Germinal center (tissue), 1 donor: Measurements from ENCODE around the gene NTSR1.
A peak's percentile ranks its signal among the peaks of the same experiment; 100 is the strongest.

ENCODE experiments used
- DNase-seq: peaks from one replicate; pipeline ENCODE4 v3.0.0; 2012; ENCODE audit warnings: mixed read lengths, low spot score

Gene NTSR1

DNA sequence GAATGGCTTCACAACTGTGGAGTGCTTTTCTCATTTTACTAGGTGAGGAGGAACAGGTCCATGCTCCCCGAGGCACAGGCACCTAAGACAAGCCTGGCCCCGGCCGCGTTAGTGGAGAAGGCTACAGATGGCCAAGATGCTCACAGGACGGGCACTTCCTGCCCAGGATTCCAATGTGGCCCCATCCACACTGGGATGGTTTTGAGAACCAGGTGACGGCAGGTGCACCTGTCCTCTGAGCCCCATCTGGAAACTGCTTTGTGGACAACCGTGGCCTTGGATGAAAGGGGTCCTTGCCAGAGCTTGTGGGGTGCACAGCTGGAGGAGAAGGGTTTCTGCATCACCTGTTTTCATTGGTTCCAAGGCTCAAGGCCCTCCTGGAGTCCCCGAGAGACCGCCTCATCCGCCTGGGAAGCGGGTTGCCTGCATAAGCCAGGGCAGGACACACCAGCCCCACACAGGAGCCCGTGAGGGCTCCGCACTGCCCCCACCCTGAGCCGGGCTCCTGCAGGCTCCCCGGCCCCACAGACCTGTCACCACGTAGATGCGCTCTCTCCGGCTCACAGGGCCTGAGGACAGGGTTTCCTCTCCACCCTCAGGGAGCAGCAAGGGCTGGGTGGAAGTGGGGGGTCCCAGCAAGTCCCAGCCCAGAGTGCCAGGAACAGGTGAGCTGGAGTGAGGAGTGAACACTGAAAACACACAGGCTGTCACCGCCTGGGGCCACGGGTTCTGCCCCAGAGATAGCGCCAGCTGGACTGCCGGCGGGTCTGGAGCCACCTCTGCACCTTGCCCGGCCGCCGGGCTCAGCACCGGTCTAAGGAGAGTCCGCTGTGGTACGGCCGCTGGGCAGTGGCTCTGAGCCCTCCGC lies 18.3 kb downstream of the NTSR1 start:
- no peak for DNase-seq

DNA sequence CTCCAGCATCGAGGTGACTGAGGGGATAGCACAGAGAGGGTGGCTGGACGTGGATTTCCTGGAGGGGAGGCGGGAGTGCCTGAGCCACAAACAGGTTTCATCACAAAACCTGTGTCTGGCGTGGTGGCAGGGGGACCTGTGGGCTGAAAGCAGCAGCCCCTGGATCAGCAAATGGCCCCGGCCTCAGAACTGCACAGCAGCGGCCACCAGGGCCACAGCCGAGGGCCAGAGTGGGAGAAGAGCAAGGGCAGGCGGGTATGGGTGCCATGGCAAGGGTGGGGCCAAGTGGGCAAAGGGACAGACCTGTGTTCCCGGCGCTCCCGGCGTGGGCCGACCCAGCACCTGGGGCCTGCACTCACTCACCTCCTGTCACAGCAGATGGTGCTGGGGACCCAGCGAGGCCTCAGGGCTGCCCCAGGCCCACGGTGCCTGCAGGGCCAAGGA lies 19.0 kb downstream of the NTSR1 start:
- no peak for DNase-seq

DNA sequence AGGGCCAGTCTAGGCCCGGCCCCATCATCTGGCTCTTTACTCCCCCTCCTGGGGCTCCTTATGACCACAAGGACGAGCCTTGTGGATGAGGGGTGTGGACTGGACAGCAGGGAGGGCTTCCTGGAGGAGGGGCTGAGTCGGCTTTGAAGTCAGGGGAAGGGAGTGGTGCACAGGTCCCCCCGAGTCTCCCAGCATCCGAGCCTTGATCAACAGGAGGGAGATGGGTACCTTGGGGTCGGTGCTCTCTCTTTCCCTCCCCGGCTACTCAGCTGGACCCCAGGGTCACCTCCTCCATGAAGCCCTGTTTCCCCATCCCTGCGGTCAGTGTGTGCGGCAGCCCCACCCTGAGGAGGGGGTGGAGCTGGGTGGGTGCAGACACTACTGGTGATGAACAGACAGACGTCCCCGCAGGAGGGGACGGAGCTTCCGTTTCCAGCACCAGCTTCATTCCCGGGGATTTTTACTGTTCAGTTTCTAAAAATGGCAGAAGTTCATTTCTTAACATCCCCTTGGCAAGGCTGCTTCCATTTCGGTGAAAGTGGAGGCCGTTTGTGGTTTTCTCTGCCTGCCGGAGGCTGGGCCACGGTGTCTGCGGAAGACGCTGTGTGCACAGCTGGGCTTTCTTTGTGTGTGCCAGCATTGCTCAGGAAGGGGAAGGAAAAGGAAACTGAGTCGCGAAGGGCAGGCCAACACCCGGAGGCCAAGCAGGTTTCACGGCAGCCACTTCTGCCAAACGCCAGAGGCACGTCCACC lies 19.6 kb downstream of the NTSR1 start:
- no peak for DNase-seq

GRCh38 chr20:62728781-62729300 lies 20.2 kb downstream of the NTSR1 start:
- DNase-seq, result no peak

- DNase-seq, result no peak
Measured at GRCh38 chr20:62730481-62730880, 21.8 kb downstream of the NTSR1 start.

DNA sequence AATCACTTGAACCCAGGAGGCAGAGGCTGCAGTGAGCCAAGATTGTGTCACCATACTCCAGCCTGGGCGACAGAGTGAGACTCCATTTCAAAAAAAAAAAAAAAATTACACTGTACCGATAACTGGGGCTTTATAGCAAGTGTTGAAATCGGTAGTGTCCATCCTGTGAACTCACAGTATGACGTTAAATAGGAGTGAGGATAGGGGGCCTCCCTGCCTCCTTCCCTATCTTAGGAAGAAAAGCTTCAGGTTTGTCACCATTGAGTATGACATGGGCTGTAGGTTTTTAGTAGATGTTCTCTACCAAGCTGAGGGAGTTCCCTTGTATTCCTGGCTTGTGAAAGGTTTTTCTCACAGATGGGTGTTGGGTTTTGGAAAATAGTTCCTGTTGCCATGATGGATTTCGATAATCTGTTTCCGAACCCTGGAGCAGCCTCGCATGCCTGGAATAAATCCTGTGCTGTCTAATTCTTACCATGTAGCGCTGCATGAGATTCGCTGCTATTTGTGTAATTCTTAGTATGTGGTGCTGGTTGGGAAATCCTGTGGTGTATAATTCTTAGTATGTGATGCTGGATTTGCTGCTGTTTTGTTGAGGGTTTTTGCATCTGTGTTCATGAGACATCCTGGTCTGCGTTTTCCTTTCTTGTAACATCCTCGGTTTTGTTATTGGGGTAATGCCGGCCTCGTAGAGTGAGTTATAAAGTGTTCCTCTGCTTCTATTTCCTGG lies 23.6 kb downstream of the NTSR1 start:
- no peak for DNase-seq

DNA sequence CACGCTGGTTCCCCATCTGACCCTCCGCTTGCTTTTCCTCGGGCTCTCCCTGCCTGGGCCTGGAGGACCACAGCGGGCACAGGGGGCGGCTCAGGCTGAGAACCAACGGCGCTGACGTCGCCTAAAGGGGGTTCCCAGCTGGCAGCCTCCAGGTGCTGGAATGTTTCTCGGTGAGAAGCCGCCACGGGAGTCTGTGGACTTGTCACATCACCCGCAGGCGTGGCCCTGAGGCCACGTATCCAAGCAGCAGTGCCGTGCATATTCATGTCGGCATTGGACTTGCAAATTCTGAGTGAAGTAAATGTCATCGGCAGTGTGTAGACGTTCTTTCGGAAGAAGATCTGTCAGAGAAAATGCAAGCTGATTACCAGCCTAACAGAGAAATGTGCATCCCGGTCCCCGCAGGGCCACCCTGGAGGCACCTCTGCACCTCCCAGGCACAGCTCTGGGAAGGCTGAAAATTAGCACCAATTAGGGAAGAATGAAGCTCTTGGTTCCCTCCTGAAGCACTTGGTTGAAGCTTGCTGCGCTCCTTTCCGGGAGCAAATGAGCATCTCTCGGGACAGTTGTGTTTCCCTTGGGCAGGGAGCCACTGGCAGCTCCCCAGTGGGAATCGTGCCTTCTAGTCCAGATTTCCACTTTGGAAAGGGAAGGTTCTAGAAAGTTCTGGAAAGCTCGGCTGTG lies 24.3 kb downstream of the NTSR1 start:
- DNase-seq, result no peak

DNA sequence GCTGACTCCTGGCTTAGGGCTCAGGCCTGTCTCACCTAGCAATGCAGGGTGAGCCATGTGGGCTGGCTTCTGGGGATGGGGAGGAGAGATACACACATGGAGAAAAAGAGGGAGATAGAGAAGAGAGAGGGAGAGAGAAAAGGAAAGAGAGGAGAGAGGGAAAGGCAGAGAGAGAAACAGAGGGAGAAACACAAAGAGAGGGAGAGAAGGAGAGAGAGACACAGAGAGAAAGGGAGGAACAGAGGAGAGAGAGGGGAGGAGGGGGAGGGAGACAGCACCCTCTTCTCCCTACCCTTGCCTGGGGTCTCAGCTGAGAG lies 24.8 kb downstream of the NTSR1 start:
- no peak for DNase-seq

- no peak for DNase-seq
Measured at GRCh38 chr20:62733891-62734290, 25.3 kb downstream of the NTSR1 start.

DNA sequence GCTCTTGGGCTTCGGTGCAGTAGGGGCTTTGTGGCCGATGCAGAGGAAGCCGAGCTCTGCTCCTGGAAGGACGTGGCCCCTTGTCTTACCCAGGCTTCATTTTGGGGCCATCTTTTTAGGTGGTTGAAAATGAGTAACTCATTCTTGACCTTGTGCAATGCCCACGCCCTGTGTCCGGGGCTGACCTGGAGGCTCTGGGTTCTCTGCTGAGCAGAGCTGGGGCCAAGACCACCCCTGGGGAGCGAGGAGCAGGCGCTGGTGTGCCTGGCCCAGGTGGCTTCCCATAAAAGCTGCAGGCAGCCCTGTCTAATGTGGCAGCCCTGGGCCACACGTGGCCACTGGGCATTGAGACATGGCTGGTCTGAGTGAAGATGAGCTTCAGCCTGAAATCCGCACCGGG lies 25.7 kb downstream of the NTSR1 start:
- no peak for DNase-seq

- no peak for DNase-seq
Measured at GRCh38 chr20:62734881-62735280, 26.2 kb downstream of the NTSR1 start.

- DNase-seq, result no peak
Measured at GRCh38 chr20:62735331-62735821, 26.7 kb downstream of the NTSR1 start.

DNA sequence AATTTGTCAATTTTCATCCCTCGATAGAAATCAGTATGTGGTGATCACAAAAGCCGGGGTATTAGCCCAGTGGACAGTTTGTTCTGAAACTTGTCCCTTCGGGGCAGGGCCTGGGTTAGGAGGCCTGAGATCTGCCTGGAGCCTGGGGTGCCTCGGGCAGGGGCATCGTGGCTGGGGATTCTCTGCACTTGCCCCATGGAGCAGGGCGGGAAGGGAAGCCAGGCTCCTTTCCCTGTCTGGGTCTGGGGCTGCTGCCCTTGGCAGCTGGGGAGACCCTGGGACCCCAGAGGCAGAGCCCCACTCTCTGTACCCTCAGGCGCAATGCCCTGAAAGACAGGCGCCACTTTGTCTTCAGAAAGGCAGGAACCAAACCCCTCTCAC lies 27.4 kb downstream of the NTSR1 start:
- no peak for DNase-seq

DNA sequence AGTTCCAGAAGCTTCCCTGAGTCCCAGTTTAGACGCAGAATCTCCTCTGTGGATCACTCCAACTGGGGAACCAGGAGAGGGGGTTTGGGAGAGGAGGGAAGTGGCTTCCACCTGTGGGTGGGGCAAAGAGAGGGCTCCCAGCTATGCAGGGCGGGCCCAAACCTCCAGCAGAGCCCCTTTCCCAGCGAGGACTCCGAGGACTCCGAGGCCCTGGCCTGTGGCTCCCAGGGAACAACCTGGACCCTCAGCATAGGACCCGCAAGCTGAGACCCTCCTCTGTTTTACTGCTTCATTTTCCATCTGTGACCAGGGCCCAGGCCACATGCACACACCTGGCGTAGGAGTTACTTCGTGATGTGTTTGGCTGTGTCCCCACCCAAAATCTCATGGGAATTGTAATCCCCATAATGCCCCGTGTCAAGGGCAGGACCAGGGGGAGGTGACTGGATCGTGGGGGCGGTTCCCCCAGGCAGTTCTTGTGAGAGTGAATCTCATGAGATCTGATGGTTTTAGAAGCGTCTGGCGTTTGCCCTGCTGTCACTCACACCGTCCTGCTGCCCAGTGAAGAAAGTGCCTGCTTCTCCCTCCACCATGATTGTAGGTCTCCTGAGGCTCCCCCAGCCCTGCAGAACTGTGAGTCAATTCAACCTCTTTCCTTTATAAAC lies 27.9 kb downstream of the NTSR1 start:
- DNase-seq, result no peak

- no peak for DNase-seq
Measured at GRCh38 chr20:62737271-62737811, 28.7 kb downstream of the NTSR1 start.

GRCh38 chr20:62738025-62738881 lies 29.6 kb downstream of the NTSR1 start:
- no peak for DNase-seq

GRCh38 chr20:62739067-62739466 lies 30.4 kb downstream of the NTSR1 start:
- no peak for DNase-seq

DNA sequence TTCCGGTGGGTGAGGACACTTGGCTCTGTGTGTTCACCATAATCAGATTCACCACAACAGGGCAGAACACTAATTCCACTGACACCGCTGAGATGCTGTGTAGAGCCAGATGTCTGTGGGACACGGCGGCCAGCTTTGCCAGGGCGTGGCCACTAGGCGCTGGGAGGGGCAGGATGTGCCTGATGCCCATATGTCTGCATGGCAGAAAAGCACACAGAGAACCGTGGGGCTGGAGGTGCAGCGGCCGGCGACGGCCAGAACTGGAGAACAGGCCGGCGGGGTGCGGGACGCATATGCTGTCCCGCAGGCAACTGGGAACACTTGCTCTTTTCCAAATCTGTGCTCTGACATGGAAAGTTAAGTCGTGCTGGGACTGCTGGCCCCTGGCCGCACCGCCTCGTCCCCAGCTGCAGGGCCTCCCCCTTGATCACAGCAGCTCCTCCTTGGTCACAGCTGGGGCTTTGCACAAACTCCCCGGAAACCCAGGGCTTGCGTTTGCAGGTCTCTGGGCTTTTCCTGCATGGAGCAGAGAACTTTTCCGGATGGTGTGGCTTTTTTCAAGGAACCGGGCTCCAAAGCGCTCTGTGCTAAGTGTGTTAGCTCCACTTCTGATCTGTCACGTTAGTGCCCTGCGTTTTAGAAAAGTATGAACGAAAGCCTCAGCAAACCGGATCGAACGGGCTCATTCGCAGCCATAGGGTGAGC lies 31.1 kb downstream of the NTSR1 start:
- peak; percentile 50 for DNase-seq
